Left lung (tissue), 10 donors: ENCODE measurements around the gene XXYLT1. TPM values are rescaled to one million over a fixed set of nuclear protein-coding genes. Genes with fewer than 3 reads are reported as not detected.
A peak's percentile ranks its signal among the peaks of the same experiment; 100 is the strongest.

Source experiments
- ATAC-seq: fragments of 200-7000 bp; cut with Tn5 transposase; one replicate; pipeline ENCODE4 v1.9.1; 2020; ENCODE audit warnings: moderate library complexity
- DNase-seq, 4 donors: peaks; one replicate each; pipeline ENCODE4 v3.0.0-alpha.2; 2013 to 2020
- H3K27ac ChIP-seq, 2 donors: fragments of 200-600 bp; sonication (generic) in 1 of 2; one replicate each; pipeline versions ENCODE4 v1.5.0 to v1.8.0; 2020 to 2021
- H3K27me3 ChIP-seq, 2 donors: fragments of 200-600 bp; sonication (generic) in 1 of 2; one replicate each; pipeline versions ENCODE4 v1.5.0 to v1.8.0; 2020 to 2021
- H3K36me3 ChIP-seq, 2 donors: fragments of 200-600 bp; sonication (generic) in 1 of 2; one replicate each; pipeline versions ENCODE4 v1.5.0 to v1.8.0; 2020 to 2021
- H3K4me1 ChIP-seq, 2 donors: fragments of 200-600 bp; one replicate each; pipeline ENCODE4 v1.8.0; 2021
- H3K4me3 ChIP-seq, 2 donors: fragments of 200-600 bp; sonication (generic) in 1 of 2; one replicate each; pipeline versions ENCODE4 v1.5.0 to v1.8.0; 2020 to 2021; ENCODE audit warnings: mild to moderate bottlenecking in 1 of 2
- H3K9me3 ChIP-seq, 2 donors: fragments of 200-600 bp; sonication (generic) in 1 of 2; one replicate each; pipeline versions ENCODE4 v1.5.0 to v1.8.0; 2020 to 2021
- CTCF ChIP-seq, 2 donors: fragments of 200-600 bp; sonication (generic) in 1 of 2; IDR thresholded peaks; one replicate each; pipeline versions ENCODE4 v1.5.0 to v1.8.0; 2021; ENCODE audit warnings: antibody characterized with exemption in 2 of 2
- intact Hi-C, 2 donors: fragments of 100-400 bp; cut with DNase I; formaldehyde crosslinking; loops; one replicate each; pipeline versions ENCODE4 v1.11.2 to v1.14.2; 2022
- polyA plus RNA-seq, 6 donors: library from polyadenylated mRNA; unstranded; fragments of 120-200 nt; gene quantifications; one replicate each; pipeline ENCODE4 v1.2.1, GENCODE V29; 2013; ENCODE audit not compliant: insufficient read length in 6 of 6
- total RNA-seq, 2 donors: library from RNA; stranded (reverse); fragmentation: NEBNext Ultra II Directional; extraction: Animal tissue kit (Norgen Biotek cat#: 25700); gene quantifications; one replicate each; pipeline ENCODE4 v1.2.1, GENCODE V29; 2021
- donor health status: DM: no; HTN: yes; CAD: no.
- donor health status: DM: no; HTN: no; CAD: no.

XXYLT1 gene
- total and polyA plus RNA-seq, 8 donors: 11.3 to 31.1 (median 25.5) TPM

- no peak for TF ChIP-seq CTCF (IDR thresholded peaks at IDR 0.05)
- Histone ChIP-seq H3K36me3 (no peaks in the 10 kb centered on the region), H3K9me3 (no peaks in the 10 kb centered on the region), H3K27me3 (no peaks in the 10 kb centered on the region), H3K4me1 (peaks cover 12 to 27% of the 10 kb centered on the region in 2 donors), H3K4me3 (no peak overlapping the region), H3K27ac (peak overlapping the region; percentile 63 to 76)
- DNase-seq (peak in 3 of 4 donors; percentile 46 to 89 (median 81)), ATAC-seq (peak; percentile 63)
- intact Hi-C loops: no loop called here
Observed at GRCh38 chr3:195210266-195210973, 60.5 kb downstream of the XXYLT1 start.

GRCh38 chr3:195209847-195210265 lies 61.1 kb downstream of the XXYLT1 start:
- Histone ChIP-seq H3K9me3 (no peaks in the 10 kb centered on the region), H3K36me3 (no peaks in the 10 kb centered on the region), H3K4me1 (peaks cover 14 to 32% of the 10 kb centered on the region in 2 donors), H3K4me3 (no peak overlapping the region), H3K27me3 (no peaks in the 10 kb centered on the region), H3K27ac (peak overlapping the region; percentile 63 to 76)
- intact Hi-C loops: no loop called here
- ATAC-seq: peak; percentile 31
- peak in 3 of 4 donors; percentile 67 to 91 (median 68) for DNase-seq
- no peak for TF ChIP-seq CTCF (IDR thresholded peaks at IDR 0.05)

- H3K27ac ChIP-seq: peak overlapping the region; percentile 63 to 76
- H3K36me3 ChIP-seq: no peaks in the 10 kb centered on the region
- TF ChIP-seq CTCF (IDR thresholded peaks at IDR 0.05): no peak
- no peaks in the 10 kb centered on the region for H3K9me3 ChIP-seq
- H3K4me3 ChIP-seq: no peak overlapping the region
- ATAC-seq (peak; percentile 19), DNase-seq (peak in 1 of 4 donors; percentile 68)
- intact Hi-C loops: no loop called here
- H3K4me1 ChIP-seq: peaks cover 20 to 38% of the 10 kb centered on the region in 2 donors
- H3K27me3 ChIP-seq: no peaks in the 10 kb centered on the region
Observed at GRCh38 chr3:195209083-195209846, 61.7 kb downstream of the XXYLT1 start.

DNA sequence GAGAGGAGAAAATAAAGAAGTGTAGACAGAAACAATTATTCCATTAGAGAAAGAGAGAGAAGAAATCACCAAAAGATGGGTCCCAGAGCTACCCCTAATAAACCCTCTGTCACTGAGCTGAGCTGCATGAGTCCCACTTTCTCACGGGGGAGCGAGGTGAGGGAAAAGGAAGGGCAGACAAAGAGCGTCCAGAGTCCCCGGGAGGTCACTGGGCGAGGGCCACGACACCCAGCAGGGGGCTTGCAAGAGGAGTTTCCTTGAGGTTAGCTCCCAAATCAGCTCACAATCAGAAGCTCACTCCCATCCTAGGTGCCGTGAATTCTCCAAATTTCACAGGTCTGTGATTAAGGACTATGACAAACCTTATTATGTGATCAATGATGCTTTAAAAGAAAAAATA lies 62.3 kb downstream of the XXYLT1 start:
- Histone ChIP-seq H3K27me3 (no peaks in the 10 kb centered on the region), H3K4me3 (no peak overlapping the region), H3K9me3 (no peaks in the 10 kb centered on the region), H3K27ac (no peak overlapping the region), H3K36me3 (no peaks in the 10 kb centered on the region), H3K4me1 (peaks cover 22 to 45% of the 10 kb centered on the region in 2 donors)
- intact Hi-C loops: no loop called here
- no peak for TF ChIP-seq CTCF (IDR thresholded peaks at IDR 0.05)
- ATAC-seq (no peak), DNase-seq (peak in 1 of 4 donors; percentile 38)

GRCh38 chr3:195208183-195208582 lies 62.8 kb downstream of the XXYLT1 start:
- Histone ChIP-seq H3K27ac (no peak overlapping the region), H3K4me1 (peaks cover 22 to 49% of the 10 kb centered on the region in 2 donors), H3K9me3 (no peaks in the 10 kb centered on the region), H3K4me3 (no peak overlapping the region), H3K36me3 (no peaks in the 10 kb centered on the region), H3K27me3 (no peaks in the 10 kb centered on the region)
- intact Hi-C loops: no loop called here
- TF ChIP-seq CTCF (IDR thresholded peaks at IDR 0.05): no peak
- ATAC-seq (no peak), DNase-seq (peak in 1 of 4 donors; percentile 39)
